Mammary epithelial cell (primary cell): ENCODE results near the gene CCDC186.

Experiments
- CTCF ChIP-seq, 2 donors: IDR thresholded peaks in 1 of 2; conservative IDR thresholded peaks in 1 of 2; 2 replicates each; pipeline ENCODE4 v1.5.1; 2011 to 2012; ENCODE audit warnings: inconsistent platforms in 2 of 2, low read length in 2 of 2, mild to moderate bottlenecking in 2 of 2, control low read depth in 1 of 2, low read depth in 1 of 2; ENCODE audit not compliant: insufficient read depth in 1 of 2; ENCODE audit errors: extremely low read depth in 1 of 2
- EZH2 ChIP-seq: IDR thresholded peaks from 2 replicates; pipeline ENCODE4 v1.6.1; 2012; ENCODE audit warnings: low read length, inconsistent platforms, borderline replicate concordance

- no peak for TF ChIP-seq EZH2
- no peak for TF ChIP-seq CTCF (conservative IDR thresholded peaks at IDR 0.05 in 1 of 2, IDR thresholded peaks at IDR 0.05 in 1 of 2; ENCODE audit: extremely low read depth in 1 of 2, insufficient read depth in 1 of 2, low read depth in 1 of 2, low read length in 2 of 2)
These were observed 35.4 kb downstream of the CCDC186 start for GRCh38 chr10:114138581-114138980.
